Measurements from ENCODE around the gene INSR. TPM values are rescaled to one million over a fixed set of nuclear protein-coding genes. Genes with fewer than 3 reads are reported as not detected.

Gene INSR
- total RNA-seq, 1 experiment from 2014 or later = 35.9 TPM

- no peak for TF ChIP-seq AR (CRISPR knock-in tag; IDR thresholded peaks at IDR 0.05)
- no peak for TF ChIP-seq MLX (CRISPR knock-in tag; IDR thresholded peaks at IDR 0.05)
- no peak for TF ChIP-seq ZNF671 (CRISPR knock-in tag; IDR thresholded peaks at IDR 0.05)
- TF ChIP-seq ZNF532 (CRISPR knock-in tag; IDR thresholded peaks at IDR 0.05; ENCODE audit: borderline replicate concordance) = no peak
Observed at GRCh38 chr19:7263066-7263465, 31.1 kb downstream of the INSR start (continued).

GRCh38 chr19:7262470-7262869 lies 31.7 kb downstream of the INSR start:
- no peaks in the 10 kb centered on the region for H3K9me3 Mint-ChIP-seq
- H3K27ac Mint-ChIP-seq = peak overlapping the region; percentile 22
- CTCF ChIA-PET = no interaction called here
- TF ChIP-seq SOX15 (CRISPR knock-in tag; IDR thresholded peaks at IDR 0.05) (no peak), EMX1 (CRISPR knock-in tag; IDR thresholded peaks at IDR 0.05) (no peak), ATF2 (CRISPR knock-in tag; IDR thresholded peaks at IDR 0.05; ENCODE audit: borderline replicate concordance, low read depth) (no peak), ZBTB43 (CRISPR knock-in tag; IDR thresholded peaks at IDR 0.05) (no peak), STAT6 (CRISPR knock-in tag; conservative IDR thresholded peaks at IDR 0.05; ENCODE audit: low read depth) (no peak), ZNF263 (CRISPR knock-in tag; IDR thresholded peaks at IDR 0.05; ENCODE audit: low read depth) (no peak), TP53 (CRISPR knock-in tag; IDR thresholded peaks at IDR 0.05) (no peak), NFE2L1 (CRISPR knock-in tag; IDR thresholded peaks at IDR 0.05) (no peak), PREB (CRISPR knock-in tag; IDR thresholded peaks at IDR 0.05; ENCODE audit: borderline replicate concordance) (no peak)
- H3K4me3 Mint-ChIP-seq = no peak overlapping the region
- H3K36me3 Mint-ChIP-seq = peaks cover 13% of the 10 kb centered on the region
- ATAC-seq (no peak), DNase-seq (ENCODE audit: low spot score) (no peak)
- H3K27me3 Mint-ChIP-seq (ENCODE audit: low read depth) = no peaks in the 10 kb centered on the region
- H3K4me1 Mint-ChIP-seq = 0 out of 2 replicates have a peak, but pooled peaks cover 8% of the 10 kb centered on the region
- POLR2A ChIA-PET = no interaction called here

All from WTC11 (cell line).